Skin of body (tissue), 2 donors: ENCODE measurements around the gene ATP6V1G3. TPM values are rescaled to one million over a fixed set of nuclear protein-coding genes. Genes with fewer than 3 reads are reported as not detected.
"Not testable (repeated sequence)": the region's sequence is repeated elsewhere in the genome, so short reads cannot be mapped to it uniquely, and the experiment has no call there.

Experiments
- DNase-seq: peaks from one replicate; lab custom pipeline; 2025; lab: John Stamatoyannopoulos, UW
- total RNA-seq: library from RNA; depleted of rRNA; stranded (reverse); fragments of >200 nt; gene quantifications from one replicate; pipeline ENCODE4 v1.2.3, GENCODE V29; 2014

Gene ATP6V1G3
- total RNA-seq, result not detected

GRCh38 chr1:198540580-198540979 lies at the start of gene ATP6V1G3:
Gene ATP6V1G3 (minus strand): TSS chr1:198540680. CDS start chr1:198540650, 30 bp downstream.
- DNase-seq, result no peak

GRCh38 chr1:198588845-198589244 lies 48.4 kb upstream of the ATP6V1G3 start:
- no peak for DNase-seq

- no peak for DNase-seq
Measured at GRCh38 chr1:198584163-198584562, 43.7 kb upstream of the ATP6V1G3 start.

GRCh38 chr1:198583209-198583802 lies 42.8 kb upstream of the ATP6V1G3 start:
- not testable (repeated sequence) for DNase-seq

GRCh38 chr1:198577444-198577843 lies 37.0 kb upstream of the ATP6V1G3 start:
- no peak for DNase-seq

- no peak for DNase-seq
Measured at GRCh38 chr1:198575798-198576641, 35.5 kb upstream of the ATP6V1G3 start.

GRCh38 chr1:198575292-198575691 lies 34.8 kb upstream of the ATP6V1G3 start:
- DNase-seq, result no peak

- DNase-seq, result no peak
Measured at GRCh38 chr1:198574325-198574724, 33.8 kb upstream of the ATP6V1G3 start.

GRCh38 chr1:198564716-198565115 lies 24.2 kb upstream of the ATP6V1G3 start:
- no peak for DNase-seq

GRCh38 chr1:198564157-198564556 lies 23.7 kb upstream of the ATP6V1G3 start:
- no peak for DNase-seq

GRCh38 chr1:198563583-198563982 lies 23.1 kb upstream of the ATP6V1G3 start:
- no peak for DNase-seq

GRCh38 chr1:198560161-198560560 lies 19.7 kb upstream of the ATP6V1G3 start:
- DNase-seq, result no peak

GRCh38 chr1:198559362-198559761 lies 18.9 kb upstream of the ATP6V1G3 start:
- no peak for DNase-seq

GRCh38 chr1:198558402-198558801 lies 17.9 kb upstream of the ATP6V1G3 start:
- DNase-seq, result no peak

GRCh38 chr1:198556971-198557370 lies 16.5 kb upstream of the ATP6V1G3 start:
- no peak for DNase-seq

GRCh38 chr1:198552668-198553416 lies 12.4 kb upstream of the ATP6V1G3 start:
- no peak for DNase-seq

GRCh38 chr1:198550941-198551524 lies 10.6 kb upstream of the ATP6V1G3 start:
- DNase-seq, result no peak

GRCh38 chr1:198549866-198550265 lies 9.4 kb upstream of the ATP6V1G3 start:
- no peak for DNase-seq

- DNase-seq, result no peak
Measured at GRCh38 chr1:198548890-198549289, 8.4 kb upstream of the ATP6V1G3 start.

- DNase-seq, result no peak
Measured at GRCh38 chr1:198545156-198545555, 4.7 kb upstream of the ATP6V1G3 start.

- no peak for DNase-seq
Measured at GRCh38 chr1:198544265-198544664, 3.8 kb upstream of the ATP6V1G3 start.
